HCT116 (cell line): ENCODE data around the gene BCL6.

Source experiments
- CTCF ChIP-seq, 3 experiments: fragments of 200-600 bp in 1 of 3; sonication (generic) in 1 of 3; IDR thresholded peaks in 2 of 3; conservative IDR thresholded peaks in 1 of 3; 2 replicates each; pipeline ENCODE4 v1.5.1; 2012 to 2017; ENCODE audit warnings: low read depth in 2 of 3, low read length in 2 of 3, antibody characterized with exemption in 1 of 3, borderline replicate concordance in 1 of 3, control low read depth in 1 of 3, mild to moderate bottlenecking in 1 of 3, mixed read lengths in 1 of 3, mixed run types in 1 of 3, moderate library complexity in 1 of 3; ENCODE audit not compliant: insufficient read depth in 1 of 3
- EZH2 ChIP-seq: fragments of 200-600 bp; sonication (generic); IDR thresholded peaks from 2 replicates; pipeline ENCODE4 v1.6.1; 2017; ENCODE audit warnings: antibody characterized with exemption, mixed run types
- POLR2A ChIP-seq: IDR thresholded peaks from 2 replicates; pipeline ENCODE4 v1.7.0; 2011; ENCODE audit warnings: borderline replicate concordance; ENCODE audit not compliant: insufficient read depth, insufficient read length; ENCODE audit errors: extremely low read depth
- SRF ChIP-seq: IDR thresholded peaks from 2 replicates; pipeline ENCODE4 v1.6.1; 2012; ENCODE audit warnings: low read depth

DNA sequence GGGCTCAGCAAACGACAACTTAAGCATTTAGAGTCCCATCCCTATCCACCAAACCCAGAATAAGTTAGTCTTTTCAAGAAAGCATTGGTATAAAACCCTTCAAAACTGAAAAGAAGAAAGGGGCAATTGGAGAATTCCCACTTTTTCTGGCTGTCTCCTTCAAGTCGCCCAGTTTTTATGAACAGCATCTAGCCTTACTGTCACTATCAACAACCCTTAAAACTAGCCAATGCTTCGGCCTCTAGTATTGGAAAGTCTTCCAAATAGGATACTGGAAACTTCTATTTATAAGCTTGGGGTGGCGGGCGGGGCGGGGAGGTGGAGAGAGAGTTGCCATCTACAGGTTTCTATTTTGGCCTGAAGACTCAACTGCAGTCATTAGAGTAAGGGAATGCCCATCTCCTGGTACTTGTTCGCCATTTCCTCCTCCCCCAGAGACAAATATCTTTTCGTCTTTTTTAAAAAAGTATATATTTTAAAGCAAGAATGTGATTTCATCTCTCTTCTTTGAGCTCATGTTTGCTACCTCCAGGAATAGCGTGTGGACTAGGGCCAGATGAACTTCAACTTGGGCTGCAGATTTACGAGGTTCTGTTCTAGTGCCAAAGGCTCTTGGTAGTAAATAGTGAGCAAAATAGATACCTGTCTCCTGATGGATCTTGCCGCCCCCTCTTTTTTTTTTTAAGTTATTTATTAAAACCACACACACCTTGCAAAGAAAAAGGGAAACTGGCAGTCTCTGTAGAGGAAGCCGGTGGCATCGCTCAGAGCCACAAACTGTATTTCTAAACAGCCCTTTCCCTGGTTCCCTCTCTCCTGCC lies 2.7 kb downstream of the BCL6 start:
- TF ChIP-seq CTCF (IDR thresholded peaks at IDR 0.05 in 2 of 3, conservative IDR thresholded peaks at IDR 0.05 in 1 of 3; ENCODE audit: borderline replicate concordance in 1 of 3, insufficient read depth in 1 of 3, low read depth in 2 of 3, low read length in 2 of 3) (no peak), EZH2 (no peak), SRF (no peak), POLR2A (no peak)
